ENCODE measurements around the gene SPOCK3.

GRCh38 chr4:166896254-166896653 is 338.0 kb downstream of the SPOCK3 start:
- TF ChIP-seq CTCF (IDR thresholded peaks at IDR 0.05): no peak
- no peak for TF ChIP-seq POLR2A (IDR thresholded peaks at IDR 0.05)
